SK-N-SH (cell line): Measurements from ENCODE around the gene PAX3. TPM values are rescaled to one million over a fixed set of nuclear protein-coding genes. Genes with fewer than 3 reads are reported as not detected.

Source experiments
- CTCF ChIA-PET: fragments of 300-600, 350-600 bp; formaldehyde crosslinking; extraction: SDS; loops from one replicate; lab custom pipeline; 2021; lab: Yijun Ruan, JAX
- POLR2A ChIA-PET: fragments of 350-600 bp; sonication (Branson Sonifier 250); formaldehyde crosslinking; extraction: SDS; loops from one replicate; lab custom pipeline; 2020; ENCODE audit warnings: antibody characterized with exemption, inconsistent platforms; lab: Yijun Ruan, JAX
- DNase-seq: peaks from one replicate; pipeline ENCODE4 v3.0.0; 2012
- H2AFZ ChIP-seq: fragments of 200-600 bp; sonication (generic); 2 replicates; pipeline ENCODE4 v1.8.1; 2016; ENCODE audit warnings: antibody characterized with exemption, mild to moderate bottlenecking, low read depth
- H3F3A ChIP-seq: fragments of 200-600 bp; sonication (generic); replicated peaks from 2 replicates; pipeline ENCODE3; 2016; ENCODE audit warnings: antibody characterized with exemption, mild to moderate bottlenecking; ENCODE audit not compliant: insufficient read depth
- H3K27ac ChIP-seq, 2 experiments: fragments of 200-500 bp in 1 of 2; fragments of 200-600 bp in 1 of 2; sonication (Bioruptor generic) in 1 of 2; sonication (generic), shearing (Covaris generic) in 1 of 2; 2 replicates each; pipeline versions ENCODE4 v1.5.1 to v1.6.1; 2014 to 2016; ENCODE audit warnings: low read depth in 2 of 2, inconsistent platforms in 1 of 2, low read length in 1 of 2, mild to moderate bottlenecking in 1 of 2, mixed read lengths in 1 of 2
- H3K27me3 ChIP-seq: fragments of 200-600 bp; sonication (generic), shearing (Covaris generic); 2 replicates; pipeline ENCODE4 v1.6.1; 2016; ENCODE audit warnings: mixed run types; ENCODE audit not compliant: insufficient read depth
- H3K36me3 ChIP-seq, 2 experiments: fragments of 200-500 bp in 1 of 2; fragments of 200-600 bp in 1 of 2; sonication (Bioruptor generic) in 1 of 2; sonication (generic) in 1 of 2; replicated peaks in 1 of 2; 2 replicates each; pipeline versions ENCODE3 to v1.5.1; 2014 to 2016; ENCODE audit warnings: low read length in 1 of 2, mild to moderate bottlenecking in 1 of 2; ENCODE audit not compliant: insufficient read depth in 2 of 2, control insufficient read depth in 1 of 2
- H3K4me1 ChIP-seq, 2 experiments: fragments of 200-500 bp in 1 of 2; fragments of 200-600 bp in 1 of 2; sonication (Bioruptor generic) in 1 of 2; sonication (generic), shearing (Covaris generic) in 1 of 2; 2 replicates each; pipeline versions ENCODE4 v1.5.1 to v1.6.1; 2014 to 2016; ENCODE audit warnings: low read depth in 1 of 2, low read length in 1 of 2, mixed run types in 1 of 2; ENCODE audit not compliant: insufficient read depth in 2 of 2, control insufficient read depth in 1 of 2
- H3K4me2 ChIP-seq: fragments of 200-600 bp; sonication (generic), shearing (Covaris generic); 2 replicates; pipeline ENCODE4 v1.6.1; 2017; ENCODE audit warnings: mixed run types
- H3K4me3 ChIP-seq, 2 experiments: fragments of 200-500 bp in 1 of 2; fragments of 200-600 bp in 1 of 2; sonication (Bioruptor generic) in 1 of 2; sonication (generic), shearing (Covaris generic) in 1 of 2; 2 replicates each; pipeline versions ENCODE4 v1.5.1 to v1.8.1; 2014 to 2016; ENCODE audit warnings: low read depth in 2 of 2, inconsistent platforms in 1 of 2, low read length in 1 of 2, mild to moderate bottlenecking in 1 of 2, mixed read lengths in 1 of 2, moderate library complexity in 1 of 2
- H3K79me2 ChIP-seq: fragments of 200-600 bp; sonication (generic); 2 replicates; pipeline ENCODE4 v1.8.1; 2017; ENCODE audit warnings: mild to moderate bottlenecking; ENCODE audit not compliant: insufficient read depth
- H3K9ac ChIP-seq: fragments of 200-600 bp; sonication (generic); 2 replicates; pipeline ENCODE4 v1.6.1; 2017; ENCODE audit warnings: mixed run types
- H3K9me2 ChIP-seq: fragments of 200-600 bp; sonication (generic); 2 replicates; pipeline ENCODE4 v1.6.1; 2017; ENCODE audit warnings: mixed run types
- H3K9me3 ChIP-seq: fragments of 200-600 bp; sonication (generic); 2 replicates; pipeline ENCODE4 v1.6.1; 2017; ENCODE audit warnings: mixed run types, mild to moderate bottlenecking, moderate library complexity
- H4K20me1 ChIP-seq: fragments of 200-600 bp; sonication (generic); 2 replicates; pipeline ENCODE4 v1.6.1; 2017; ENCODE audit warnings: mild to moderate bottlenecking, mixed run types; ENCODE audit not compliant: insufficient read depth
- CHD2 ChIP-seq: fragments of 150-350 bp; IDR thresholded peaks from 2 replicates; pipeline ENCODE4 v1.6.1; 2018; ENCODE audit warnings: low read length; ENCODE audit not compliant: partially characterized antibody
- FOSL2 ChIP-seq: IDR thresholded peaks from 2 replicates; pipeline ENCODE4 v1.4.0; 2012; ENCODE audit warnings: low read depth, mild to moderate bottlenecking, moderate library complexity, borderline replicate concordance
- GABPA ChIP-seq: IDR thresholded peaks from 2 replicates; pipeline ENCODE4 v1.4.0; 2012; ENCODE audit warnings: low read depth, mild to moderate bottlenecking
- GATA2 ChIP-seq: sonication (generic); formaldehyde crosslinking; IDR thresholded peaks from 2 replicates; pipeline ENCODE4 v1.5.0; 2020; ENCODE audit warnings: mild to moderate bottlenecking, missing genetic modification reagents
- JUND ChIP-seq: IDR thresholded peaks from 2 replicates; pipeline ENCODE4 v1.4.0; 2012
- MAX ChIP-seq: IDR thresholded peaks from 2 replicates; pipeline ENCODE4 v1.4.0; 2012; ENCODE audit warnings: low read depth
- NRF1 ChIP-seq: IDR thresholded peaks from 2 replicates; pipeline ENCODE4 v1.6.1; 2012; ENCODE audit warnings: low read depth, mild to moderate bottlenecking, low read length
- POLR2AphosphoS5 ChIP-seq: IDR thresholded peaks from 2 replicates; pipeline ENCODE4 v1.6.1; 2012; ENCODE audit warnings: low read depth, low read length
- RAD21 ChIP-seq: IDR thresholded peaks from 2 replicates; pipeline ENCODE4 v1.6.1; 2012; ENCODE audit warnings: mild to moderate bottlenecking, low read length
- RCOR1 ChIP-seq: fragments of 150-350 bp; IDR thresholded peaks from 2 replicates; pipeline ENCODE4 v1.6.1; 2017; ENCODE audit warnings: antibody characterized with exemption, low read length
- RFX5 ChIP-seq: IDR thresholded peaks from 2 replicates; pipeline ENCODE4 v1.6.1; 2012; ENCODE audit warnings: mild to moderate bottlenecking, improper control_type of control experiment, low read length
- RXRA ChIP-seq: IDR thresholded peaks from 2 replicates; pipeline ENCODE4 v1.4.0; 2012; ENCODE audit warnings: low read depth, mild to moderate bottlenecking, borderline replicate concordance
- TAF1 ChIP-seq: IDR thresholded peaks from 2 replicates; pipeline ENCODE4 v1.6.1; 2012; ENCODE audit warnings: low read depth, mild to moderate bottlenecking, low read length, moderate library complexity, borderline replicate concordance
- USF2 ChIP-seq: fragments of 150-350 bp; IDR thresholded peaks from 2 replicates; pipeline ENCODE4 v1.6.1; 2017; ENCODE audit warnings: antibody characterized with exemption, low read length, low read depth, borderline replicate concordance
- WGBS: methylation state at CpG from one replicate; pipeline ENCODE4 v1.1.6; 2017; ENCODE audit warnings: low lambda C conversion rate; 5-methylcytosine and 5-hydroxymethylcytosine counted together
- polyA plus RNA-seq, 3 experiments: library from polyadenylated mRNA; depleted of rRNA; stranded (reverse); fragments of >200 nt; gene quantifications; 2 replicates each; pipeline ENCODE4 v1.2.3, GENCODE V29; 2012
- TF ChIP-seq, protein P1 (sequence below): IDR thresholded peaks from 2 replicates; pipeline ENCODE4; 2012
- TF ChIP-seq, protein P2 (sequence below): IDR thresholded peaks from 2 replicates; pipeline ENCODE4 v1.6.1; 2012; ENCODE audit warnings: mild to moderate bottlenecking, low read depth, low read length, moderate library complexity
- TF ChIP-seq, protein P3 (sequence below): fragments of 150-350 bp; IDR thresholded peaks from 2 replicates; pipeline ENCODE4 v1.6.1; 2016; ENCODE audit warnings: mild to moderate bottlenecking, low read depth, low read length
- TF ChIP-seq, protein P4 (sequence below): IDR thresholded peaks from 2 replicates; pipeline ENCODE4 v1.4.0; 2012; ENCODE audit warnings: low read depth, borderline replicate concordance

Gene PAX3
- polyA plus RNA-seq, 1 of the 3 experiments (the other 2 are of a cell fraction), result not detected

DNA sequence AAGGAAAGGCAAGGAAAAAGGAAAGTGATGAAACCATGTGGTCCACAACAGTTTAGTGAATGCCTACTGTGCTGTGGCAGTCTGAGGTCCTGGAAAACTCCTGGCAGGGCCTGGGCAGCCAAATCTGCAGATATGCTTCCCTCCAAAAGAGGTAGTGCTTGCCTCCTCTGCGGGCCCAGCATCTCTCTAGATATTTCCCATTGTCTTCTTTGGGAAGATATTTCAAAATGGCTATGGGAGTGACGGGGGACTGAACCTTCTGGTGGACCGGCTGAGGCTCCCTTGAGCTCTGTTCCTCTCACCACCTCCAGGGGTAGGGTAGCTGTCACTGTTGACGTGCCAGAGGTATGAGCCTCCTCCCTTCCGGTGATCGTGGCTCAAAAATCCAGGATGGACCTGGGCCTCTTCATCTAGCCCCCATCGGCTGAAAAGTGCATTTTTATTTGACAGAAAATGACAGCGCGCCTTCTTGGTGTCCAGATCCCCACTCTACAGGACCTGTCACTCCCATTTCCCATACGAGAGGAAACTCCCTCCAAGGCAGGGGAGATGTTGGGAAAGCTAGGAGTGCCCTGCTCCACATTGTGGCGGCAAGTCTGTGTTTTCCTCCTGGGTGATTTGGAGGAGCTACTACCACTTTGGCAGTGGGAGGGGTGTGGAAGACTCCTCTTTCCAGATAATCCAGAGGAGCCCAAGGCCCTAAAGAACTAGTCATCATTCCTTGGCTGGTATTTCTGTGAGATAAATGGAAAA lies 9.4 kb upstream of the PAX3 start:
- H3K27ac ChIP-seq, result no peak overlapping the region
- no peaks in the 10 kb centered on the region for H3K79me2 ChIP-seq
- no peak for DNase-seq
- H3K4me3 ChIP-seq, result no peak overlapping the region
- H4K20me1 ChIP-seq, result no peaks in the 10 kb centered on the region
- 40% methylated on average over 11 of the region's 11 CpGs for WGBS
- ChIA-PET POLR2A (no interaction called here), CTCF (interaction anchor here (1.0 to 2.8 kb wide), 3 partner anchors 9 to 254 kb away, joined by 3 to 13 read pairs (median 4); partner anchors contain the start of gene PAX3)
- H2AFZ ChIP-seq, result no peak overlapping the region
- no peaks in the 10 kb centered on the region for H3F3A ChIP-seq
- no peaks in the 10 kb centered on the region for H3K9me2 ChIP-seq
- no peak overlapping the region for H3K9ac ChIP-seq
- H3K27me3 ChIP-seq, result peaks cover 100% of the 10 kb centered on the region
- peaks cover 10 to 11% of the 10 kb centered on the region in 2 experiments; a peak in 3 of 4 replicates for H3K4me1 ChIP-seq
- TF ChIP-seq POLR2AphosphoS5 (no peak), CHD2 (no peak)
- no peaks in the 10 kb centered on the region for H3K9me3 ChIP-seq
- no peak overlapping the region for H3K4me2 ChIP-seq
- no peaks in the 10 kb centered on the region for H3K36me3 ChIP-seq

GRCh38 chr2:222307143-222307756 lies 8.5 kb upstream of the PAX3 start:
- Histone ChIP-seq H3K79me2 (no peaks in the 10 kb centered on the region), H3F3A (no peaks in the 10 kb centered on the region), H3K27me3 (peaks cover 100% of the 10 kb centered on the region), H3K36me3 (no peaks in the 10 kb centered on the region), H2AFZ (no peak overlapping the region), H3K27ac (no peak overlapping the region), H4K20me1 (no peaks in the 10 kb centered on the region), H3K9me2 (no peaks in the 10 kb centered on the region), H3K9me3 (no peaks in the 10 kb centered on the region), H3K9ac (no peak overlapping the region), H3K4me1 (peaks cover 10 to 11% of the 10 kb centered on the region in 2 experiments; a peak in 3 of 4 replicates), H3K4me2 (no peak overlapping the region), H3K4me3 (no peak overlapping the region)
- WGBS, result 7% methylated on average over 34 of the region's 34 CpGs
- ChIA-PET POLR2A (no interaction called here), CTCF (interaction anchor here (1.0 to 2.8 kb wide), 3 partner anchors 9 to 255 kb away, joined by 3 to 13 read pairs (median 4); partner anchors contain the start of gene PAX3)
- DNase-seq, result no peak
- TF ChIP-seq JUND (no peak), RXRA (no peak), RCOR1 (no peak), FOSL2 (no peak), TAF1 (no peak), GATA2 (CRISPR knock-in tag) (no peak), RAD21 (no peak), GABPA (no peak), NRF1 (no peak), RFX5 (no peak), USF2 (no peak), MAX (no peak)
- TF ChIP-seq, protein P1, sequence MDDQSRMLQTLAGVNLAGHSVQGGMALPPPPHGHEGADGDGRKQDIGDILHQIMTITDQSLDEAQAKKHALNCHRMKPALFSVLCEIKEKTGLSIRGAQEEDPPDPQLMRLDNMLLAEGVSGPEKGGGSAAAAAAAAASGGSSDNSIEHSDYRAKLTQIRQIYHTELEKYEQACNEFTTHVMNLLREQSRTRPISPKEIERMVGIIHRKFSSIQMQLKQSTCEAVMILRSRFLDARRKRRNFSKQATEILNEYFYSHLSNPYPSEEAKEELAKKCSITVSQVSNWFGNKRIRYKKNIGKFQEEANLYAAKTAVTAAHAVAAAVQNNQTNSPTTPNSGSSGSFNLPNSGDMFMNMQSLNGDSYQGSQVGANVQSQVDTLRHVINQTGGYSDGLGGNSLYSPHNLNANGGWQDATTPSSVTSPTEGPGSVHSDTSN, result no peak
- TF ChIP-seq, protein P2, sequence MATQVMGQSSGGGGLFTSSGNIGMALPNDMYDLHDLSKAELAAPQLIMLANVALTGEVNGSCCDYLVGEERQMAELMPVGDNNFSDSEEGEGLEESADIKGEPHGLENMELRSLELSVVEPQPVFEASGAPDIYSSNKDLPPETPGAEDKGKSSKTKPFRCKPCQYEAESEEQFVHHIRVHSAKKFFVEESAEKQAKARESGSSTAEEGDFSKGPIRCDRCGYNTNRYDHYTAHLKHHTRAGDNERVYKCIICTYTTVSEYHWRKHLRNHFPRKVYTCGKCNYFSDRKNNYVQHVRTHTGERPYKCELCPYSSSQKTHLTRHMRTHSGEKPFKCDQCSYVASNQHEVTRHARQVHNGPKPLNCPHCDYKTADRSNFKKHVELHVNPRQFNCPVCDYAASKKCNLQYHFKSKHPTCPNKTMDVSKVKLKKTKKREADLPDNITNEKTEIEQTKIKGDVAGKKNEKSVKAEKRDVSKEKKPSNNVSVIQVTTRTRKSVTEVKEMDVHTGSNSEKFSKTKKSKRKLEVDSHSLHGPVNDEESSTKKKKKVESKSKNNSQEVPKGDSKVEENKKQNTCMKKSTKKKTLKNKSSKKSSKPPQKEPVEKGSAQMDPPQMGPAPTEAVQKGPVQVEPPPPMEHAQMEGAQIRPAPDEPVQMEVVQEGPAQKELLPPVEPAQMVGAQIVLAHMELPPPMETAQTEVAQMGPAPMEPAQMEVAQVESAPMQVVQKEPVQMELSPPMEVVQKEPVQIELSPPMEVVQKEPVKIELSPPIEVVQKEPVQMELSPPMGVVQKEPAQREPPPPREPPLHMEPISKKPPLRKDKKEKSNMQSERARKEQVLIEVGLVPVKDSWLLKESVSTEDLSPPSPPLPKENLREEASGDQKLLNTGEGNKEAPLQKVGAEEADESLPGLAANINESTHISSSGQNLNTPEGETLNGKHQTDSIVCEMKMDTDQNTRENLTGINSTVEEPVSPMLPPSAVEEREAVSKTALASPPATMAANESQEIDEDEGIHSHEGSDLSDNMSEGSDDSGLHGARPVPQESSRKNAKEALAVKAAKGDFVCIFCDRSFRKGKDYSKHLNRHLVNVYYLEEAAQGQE, result no peak
- TF ChIP-seq, protein P3, sequence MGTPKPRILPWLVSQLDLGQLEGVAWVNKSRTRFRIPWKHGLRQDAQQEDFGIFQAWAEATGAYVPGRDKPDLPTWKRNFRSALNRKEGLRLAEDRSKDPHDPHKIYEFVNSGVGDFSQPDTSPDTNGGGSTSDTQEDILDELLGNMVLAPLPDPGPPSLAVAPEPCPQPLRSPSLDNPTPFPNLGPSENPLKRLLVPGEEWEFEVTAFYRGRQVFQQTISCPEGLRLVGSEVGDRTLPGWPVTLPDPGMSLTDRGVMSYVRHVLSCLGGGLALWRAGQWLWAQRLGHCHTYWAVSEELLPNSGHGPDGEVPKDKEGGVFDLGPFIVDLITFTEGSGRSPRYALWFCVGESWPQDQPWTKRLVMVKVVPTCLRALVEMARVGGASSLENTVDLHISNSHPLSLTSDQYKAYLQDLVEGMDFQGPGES, result no peak
- TF ChIP-seq, protein P4, sequence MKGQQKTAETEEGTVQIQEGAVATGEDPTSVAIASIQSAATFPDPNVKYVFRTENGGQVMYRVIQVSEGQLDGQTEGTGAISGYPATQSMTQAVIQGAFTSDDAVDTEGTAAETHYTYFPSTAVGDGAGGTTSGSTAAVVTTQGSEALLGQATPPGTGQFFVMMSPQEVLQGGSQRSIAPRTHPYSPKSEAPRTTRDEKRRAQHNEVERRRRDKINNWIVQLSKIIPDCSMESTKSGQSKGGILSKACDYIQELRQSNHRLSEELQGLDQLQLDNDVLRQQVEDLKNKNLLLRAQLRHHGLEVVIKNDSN, result no peak
